ENCODE measurements around the gene HOXD1.
A peak's percentile ranks its signal among the peaks of the same experiment; 100 is the strongest.

The HOXD1 gene

DNA sequence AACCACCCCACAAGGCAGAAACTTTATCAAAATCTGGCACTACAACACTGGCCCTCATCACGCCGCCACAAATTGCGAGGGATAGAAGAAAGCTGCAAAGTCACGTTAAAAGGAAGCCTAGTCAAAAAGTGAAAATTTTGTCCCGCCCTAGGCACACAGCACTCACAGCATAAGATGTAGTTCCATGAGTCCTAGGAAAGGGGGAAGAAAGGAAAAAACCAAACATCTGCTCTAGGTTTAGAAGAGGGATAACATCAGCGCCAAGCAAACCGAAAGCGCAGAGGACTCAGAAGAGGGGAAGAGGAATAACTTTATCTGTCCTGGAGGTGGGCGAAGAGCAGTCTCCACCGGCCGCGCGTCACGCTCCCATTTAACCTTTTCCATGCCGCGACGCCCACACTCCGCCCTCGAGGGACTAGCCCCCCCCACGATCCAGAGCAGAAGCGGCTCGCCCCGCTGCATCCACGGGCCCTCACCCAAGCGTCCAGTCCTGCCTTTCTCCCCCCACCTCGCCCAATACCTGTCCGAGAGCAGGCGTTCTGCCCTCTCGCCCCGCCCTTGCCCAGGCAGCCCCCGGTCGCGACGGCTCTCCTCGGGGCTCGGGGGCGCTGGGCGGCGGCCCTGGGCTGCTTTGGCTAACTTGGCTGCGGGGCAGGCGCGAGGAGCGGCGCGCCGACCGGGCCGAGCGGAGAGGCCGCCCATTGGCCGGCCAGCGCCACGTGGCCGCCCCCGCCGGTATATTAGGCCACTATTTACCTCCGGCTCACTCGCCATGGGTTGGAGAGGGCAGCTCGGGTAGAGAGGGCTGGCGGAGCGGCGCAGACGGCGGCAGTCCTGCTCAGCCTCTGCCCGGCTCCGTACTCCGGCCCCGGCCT lies at the start of gene HOXD1:
TSS of gene HOXD1 (plus strand) at position 770 of the 875 bp plus-strand sequence. CDS start 134 bp downstream, outside the sequence.
- DNase-seq, result peak; percentile 82
- peak within 1 kb of the TSS; percentile 96 for H3K4me3 Mint-ChIP-seq
- H3K9me3 Mint-ChIP-seq, result no peaks in the 10 kb centered on the region
- peaks cover 80% of the 10 kb centered on the region for H3K4me1 Mint-ChIP-seq
- H3K27me3 Mint-ChIP-seq (ENCODE audit: low read depth, poor library complexity), result no peaks in the 10 kb centered on the region
- H3K27ac Mint-ChIP-seq, result peak within 1 kb of the TSS; percentile 94
- H3K36me3 Mint-ChIP-seq (ENCODE audit: low read depth), result no peaks in the 10 kb centered on the region
- TF ChIP-seq, protein P1, sequence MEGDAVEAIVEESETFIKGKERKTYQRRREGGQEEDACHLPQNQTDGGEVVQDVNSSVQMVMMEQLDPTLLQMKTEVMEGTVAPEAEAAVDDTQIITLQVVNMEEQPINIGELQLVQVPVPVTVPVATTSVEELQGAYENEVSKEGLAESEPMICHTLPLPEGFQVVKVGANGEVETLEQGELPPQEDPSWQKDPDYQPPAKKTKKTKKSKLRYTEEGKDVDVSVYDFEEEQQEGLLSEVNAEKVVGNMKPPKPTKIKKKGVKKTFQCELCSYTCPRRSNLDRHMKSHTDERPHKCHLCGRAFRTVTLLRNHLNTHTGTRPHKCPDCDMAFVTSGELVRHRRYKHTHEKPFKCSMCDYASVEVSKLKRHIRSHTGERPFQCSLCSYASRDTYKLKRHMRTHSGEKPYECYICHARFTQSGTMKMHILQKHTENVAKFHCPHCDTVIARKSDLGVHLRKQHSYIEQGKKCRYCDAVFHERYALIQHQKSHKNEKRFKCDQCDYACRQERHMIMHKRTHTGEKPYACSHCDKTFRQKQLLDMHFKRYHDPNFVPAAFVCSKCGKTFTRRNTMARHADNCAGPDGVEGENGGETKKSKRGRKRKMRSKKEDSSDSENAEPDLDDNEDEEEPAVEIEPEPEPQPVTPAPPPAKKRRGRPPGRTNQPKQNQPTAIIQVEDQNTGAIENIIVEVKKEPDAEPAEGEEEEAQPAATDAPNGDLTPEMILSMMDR (IDR thresholded peaks at IDR 0.05), result no peak

DNA sequence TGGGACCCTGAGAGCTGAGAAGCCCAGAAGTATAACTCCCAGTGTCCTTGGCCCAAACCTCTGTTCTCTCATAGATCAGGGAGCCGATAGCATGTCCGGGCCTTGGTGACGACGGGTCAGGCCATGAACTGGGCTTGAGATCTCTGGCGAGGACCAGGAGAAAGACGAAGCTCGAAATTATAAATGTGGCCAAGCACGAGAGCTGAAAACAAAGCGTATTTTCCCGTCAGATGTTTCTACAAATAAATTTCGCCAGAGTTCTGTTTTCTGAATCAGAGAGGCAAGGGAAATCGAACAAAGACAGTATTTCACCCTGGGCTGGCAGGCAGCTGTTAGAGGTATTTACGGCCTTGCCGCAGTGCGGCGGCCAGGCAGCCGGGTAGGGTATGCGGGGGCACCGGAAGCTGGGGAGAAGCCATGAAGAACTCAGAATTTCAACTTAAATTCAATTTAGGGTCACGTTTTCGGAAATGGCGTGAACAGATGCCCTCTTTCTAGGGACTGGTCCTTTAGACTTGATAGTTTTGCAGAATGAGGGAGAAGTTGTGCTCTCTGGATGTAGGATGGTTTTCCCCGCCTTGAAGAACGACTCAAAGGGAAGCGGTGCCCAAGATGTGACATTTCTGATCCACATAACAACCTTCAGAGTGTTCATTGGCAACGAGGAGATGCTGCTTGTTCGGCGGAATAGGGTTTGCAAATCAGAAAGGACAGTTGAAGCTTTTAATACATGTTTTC lies 49.4 kb upstream of the HOXD1 start:
- peak overlapping the region; percentile 100 for H3K27ac Mint-ChIP-seq
- peak overlapping the region; percentile 100 for H3K4me3 Mint-ChIP-seq
- peaks cover 13% of the 10 kb centered on the region for H3K27me3 Mint-ChIP-seq (ENCODE audit: low read depth, poor library complexity)
- no peaks in the 10 kb centered on the region for H3K9me3 Mint-ChIP-seq
- TF ChIP-seq, protein P1 (IDR thresholded peaks at IDR 0.05), result no peak
- H3K4me1 Mint-ChIP-seq, result peaks cover 54% of the 10 kb centered on the region
- DNase-seq, result no peak
- H3K36me3 Mint-ChIP-seq (ENCODE audit: low read depth), result peaks cover 48% of the 10 kb centered on the region

DNA sequence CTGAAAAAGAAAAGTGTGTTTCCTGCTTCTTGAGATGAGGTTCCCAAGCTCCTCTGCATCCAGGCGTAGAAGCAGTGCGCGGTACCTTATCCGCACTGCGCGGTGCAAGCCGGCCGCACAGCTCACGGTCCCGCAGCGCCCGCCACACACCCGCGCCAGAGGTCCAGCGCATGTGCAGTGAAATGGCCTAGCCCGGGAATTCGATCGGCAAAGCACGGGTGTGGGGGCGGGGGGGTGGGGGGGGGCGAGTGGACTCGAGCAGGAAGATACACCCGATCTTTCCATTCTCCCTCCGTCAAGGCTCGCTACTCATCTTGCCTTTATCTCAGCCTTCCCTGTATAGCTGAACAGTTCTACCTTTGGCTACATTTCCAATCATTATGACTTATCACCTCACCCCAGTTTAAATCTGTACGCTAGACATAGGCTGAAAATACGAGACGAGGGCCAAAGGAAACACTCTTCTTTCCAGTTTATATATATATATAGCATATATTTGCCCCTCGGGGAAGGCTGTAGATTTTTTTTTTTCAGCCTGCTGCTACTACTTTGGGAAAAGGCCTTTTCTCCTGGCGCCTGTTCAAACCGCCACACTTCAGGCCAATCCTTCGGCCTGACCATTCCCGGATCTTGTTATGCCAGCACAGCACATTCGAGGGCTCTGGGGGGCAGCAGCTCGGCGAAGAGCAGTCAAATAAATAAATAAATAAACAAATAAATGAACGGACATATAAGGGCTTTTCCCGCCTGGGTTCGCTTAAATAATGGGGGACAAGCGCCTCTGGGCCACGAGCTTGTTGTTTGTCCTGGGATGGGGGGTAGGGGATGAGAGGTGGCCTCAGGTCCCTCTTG lies 48.6 kb upstream of the HOXD1 start:
- Mint-ChIP-seq H3K4me3 (peak overlapping the region; percentile 100), H3K4me1 (peaks cover 54% of the 10 kb centered on the region), H3K36me3 (ENCODE audit: low read depth) (peaks cover 53% of the 10 kb centered on the region), H3K27me3 (ENCODE audit: low read depth, poor library complexity) (peaks cover 13% of the 10 kb centered on the region), H3K27ac (peak overlapping the region; percentile 100), H3K9me3 (no peaks in the 10 kb centered on the region)
- TF ChIP-seq, protein P1 (IDR thresholded peaks at IDR 0.05), result no peak
- no peak for DNase-seq

DNA sequence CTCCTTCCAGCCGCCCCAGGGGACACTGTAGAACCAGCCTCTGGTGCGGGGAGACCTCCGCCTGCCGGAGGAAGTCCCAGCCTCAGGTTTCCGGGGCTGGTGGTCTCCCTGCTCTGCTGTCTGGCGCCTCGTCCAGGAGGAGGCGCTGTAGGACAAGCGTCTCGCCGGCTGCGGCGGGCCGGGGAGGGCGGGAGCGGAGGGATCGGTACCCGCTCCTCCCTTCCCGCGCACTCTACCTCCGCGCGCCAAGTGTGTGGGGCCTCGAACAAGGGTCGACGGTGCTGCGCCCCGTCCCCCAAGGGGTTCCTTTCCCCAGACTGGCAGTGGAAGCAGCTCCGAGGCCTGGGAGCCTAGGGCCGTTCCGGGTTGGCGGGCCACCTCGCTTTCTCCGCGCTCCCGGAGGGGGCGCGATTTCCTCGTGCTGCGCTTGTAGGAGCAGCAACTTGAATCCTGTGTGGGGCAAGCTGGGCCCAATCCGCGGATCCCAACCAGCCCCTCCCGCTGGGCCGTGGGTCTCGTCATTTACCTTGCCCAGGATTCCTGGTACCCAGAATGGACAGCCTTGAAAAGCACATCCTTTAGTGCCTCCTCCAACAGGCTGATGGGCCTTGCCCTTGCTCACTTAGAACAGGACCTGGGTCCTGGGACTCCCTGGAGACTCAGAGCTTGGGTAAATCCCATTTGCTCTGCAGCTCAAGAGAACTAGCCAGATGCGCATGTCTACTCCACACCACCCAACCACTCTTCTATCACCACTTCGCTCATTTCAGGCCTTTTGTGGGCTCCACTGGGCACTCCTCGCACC lies 47.8 kb upstream of the HOXD1 start:
- peak overlapping the region; percentile 100 for H3K4me3 Mint-ChIP-seq
- TF ChIP-seq, protein P1 (IDR thresholded peaks at IDR 0.05), result peak; percentile 94
- peaks cover 54% of the 10 kb centered on the region for H3K4me1 Mint-ChIP-seq
- H3K27me3 Mint-ChIP-seq (ENCODE audit: low read depth, poor library complexity), result peaks cover 8% of the 10 kb centered on the region
- peak overlapping the region; percentile 97 for H3K27ac Mint-ChIP-seq
- DNase-seq, result peak; percentile 92
- H3K9me3 Mint-ChIP-seq, result no peaks in the 10 kb centered on the region
- peaks cover 53% of the 10 kb centered on the region for H3K36me3 Mint-ChIP-seq (ENCODE audit: low read depth)

DNA sequence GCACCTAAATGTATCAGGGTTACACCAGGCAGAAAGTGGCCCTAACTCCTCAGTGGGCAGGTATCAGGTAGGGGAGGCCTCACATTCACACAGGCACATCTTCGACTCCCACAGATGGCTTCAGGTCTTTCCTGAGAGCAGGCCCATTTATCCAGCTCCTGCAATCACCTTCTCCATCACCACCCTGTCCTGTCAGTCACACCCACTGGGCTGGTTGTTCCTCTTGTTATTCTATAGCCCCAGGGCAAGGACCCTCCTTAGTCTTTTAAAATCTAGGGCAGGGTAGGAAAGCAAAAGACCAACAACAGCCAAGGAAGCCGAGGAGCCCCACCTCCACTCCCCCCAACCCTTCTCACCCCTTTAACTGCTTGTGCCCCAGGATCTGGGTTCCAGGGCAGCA lies 46.2 kb upstream of the HOXD1 start:
- peaks cover 65% of the 10 kb centered on the region for H3K36me3 Mint-ChIP-seq (ENCODE audit: low read depth)
- peak overlapping the region; percentile 97 for H3K27ac Mint-ChIP-seq
- peaks cover 2% of the 10 kb centered on the region for H3K27me3 Mint-ChIP-seq (ENCODE audit: low read depth, poor library complexity)
- DNase-seq, result no peak
- peaks cover 59% of the 10 kb centered on the region for H3K4me1 Mint-ChIP-seq
- TF ChIP-seq, protein P1 (IDR thresholded peaks at IDR 0.05), result no peak
- no peaks in the 10 kb centered on the region for H3K9me3 Mint-ChIP-seq
- H3K4me3 Mint-ChIP-seq, result peak overlapping the region; percentile 100

All from nephron progenitor cell (in vitro differentiated cells).